COLO829 (cell line): ENCODE data around the gene PDXDC1.
"Not testable (repeated sequence)": the region's sequence is repeated elsewhere in the genome, so short reads cannot be mapped to it uniquely, and the experiment has no call there.

Experiments
- DNase-seq: peaks from one replicate; pipeline ENCODE4 v3.0.0; 2012; ENCODE audit warnings: low spot score

Gene PDXDC1

GRCh38 chr16:14974656-14975417 is at the start of gene PDXDC1:
Gene PDXDC1, plus strand, starts transcription at chr16:14975026. Its CDS starts 174 bp downstream, at chr16:14975200.
- DNase-seq = peak; percentile 66

GRCh38 chr16:14928064-14928714 is 46.6 kb upstream of the PDXDC1 start:
- not testable (repeated sequence) for DNase-seq

GRCh38 chr16:14929176-14929575 is 45.6 kb upstream of the PDXDC1 start:
- not testable (repeated sequence) for DNase-seq

GRCh38 chr16:14930246-14930645 is 44.6 kb upstream of the PDXDC1 start:
- DNase-seq = not testable (repeated sequence)

- DNase-seq = not testable (repeated sequence)
These were observed 43.9 kb upstream of the PDXDC1 start for GRCh38 chr16:14930971-14931370.

GRCh38 chr16:14932581-14933375 is 42.0 kb upstream of the PDXDC1 start:
- DNase-seq = not testable (repeated sequence)

- DNase-seq = not testable (repeated sequence)
These were observed 37.7 kb upstream of the PDXDC1 start, which contains the start of gene NPIPA1 for GRCh38 chr16:14937143-14937542. Gene NPIPA1, plus strand, starts transcription at chr16:14937443. Its CDS starts 0 bp downstream, at chr16:14937443.

- not testable (repeated sequence) for DNase-seq
These were observed 36.8 kb upstream of the PDXDC1 start for GRCh38 chr16:14937994-14938393.

GRCh38 chr16:14942686-14943085 is 32.1 kb upstream of the PDXDC1 start:
- not testable (repeated sequence) for DNase-seq

- no peak for DNase-seq
These were observed 19.1 kb upstream of the PDXDC1 start for GRCh38 chr16:14955546-14956231.

GRCh38 chr16:14957576-14958322 is 17.1 kb upstream of the PDXDC1 start:
- DNase-seq = no peak

- no peak for DNase-seq
These were observed 16.6 kb upstream of the PDXDC1 start for GRCh38 chr16:14958323-14958600.

GRCh38 chr16:14958970-14959369 is 15.9 kb upstream of the PDXDC1 start:
- DNase-seq = peak; percentile 97

- DNase-seq = no peak
These were observed 13.2 kb upstream of the PDXDC1 start for GRCh38 chr16:14961405-14962186.

- no peak for DNase-seq
These were observed 11.3 kb upstream of the PDXDC1 start for GRCh38 chr16:14963281-14964173.

- DNase-seq = no peak
These were observed 9.5 kb upstream of the PDXDC1 start for GRCh38 chr16:14965328-14965727.

- DNase-seq = not testable (repeated sequence)
These were observed 5.0 kb upstream of the PDXDC1 start for GRCh38 chr16:14969795-14970194.

GRCh38 chr16:14971621-14972228 is 3.1 kb upstream of the PDXDC1 start:
- DNase-seq = not testable (repeated sequence)

GRCh38 chr16:14973785-14974322 is 972 bp upstream of the PDXDC1 start:
- DNase-seq = not testable (repeated sequence)
